GM19025 (cell line): ENCODE data around the gene RFX7.
"Not testable (repeated sequence)": the region's sequence is repeated elsewhere in the genome, so short reads cannot be mapped to it uniquely, and the experiment has no call there.

Experiments
- ATAC-seq: cut with Tn5 transposase; IDR thresholded peaks from one replicate; pipeline ENCODE4 v1.9.1; 2021; ENCODE audit warnings: mild to moderate bottlenecking, low read depth, moderate library complexity; ENCODE audit not compliant: unreplicated experiment

Gene RFX7

GRCh38 chr15:56243163-56244037 lies at the start of gene RFX7:
Gene RFX7 (minus strand): TSS chr15:56243879. CDS start chr15:56243285, 594 bp downstream.
- ATAC-seq = peak; percentile 59

- no peak for ATAC-seq
Measured at GRCh38 chr15:56292546-56293316, 49.1 kb upstream of the RFX7 start.

- ATAC-seq = no peak
Measured at GRCh38 chr15:56291741-56292140, 48.1 kb upstream of the RFX7 start.

- no peak for ATAC-seq
Measured at GRCh38 chr15:56286213-56286612, 42.5 kb upstream of the RFX7 start.

GRCh38 chr15:56281145-56281544 lies 37.5 kb upstream of the RFX7 start:
- no peak for ATAC-seq

- ATAC-seq = no peak
Measured at GRCh38 chr15:56273724-56274123, 30.0 kb upstream of the RFX7 start.

GRCh38 chr15:56272454-56272853 lies 28.8 kb upstream of the RFX7 start:
- ATAC-seq = no peak

GRCh38 chr15:56266465-56266864 lies 22.8 kb upstream of the RFX7 start:
- not testable (repeated sequence) for ATAC-seq

- ATAC-seq = no peak
Measured at GRCh38 chr15:56261854-56262509, 18.3 kb upstream of the RFX7 start.

- ATAC-seq = not testable (repeated sequence)
Measured at GRCh38 chr15:56257306-56257705, 13.6 kb upstream of the RFX7 start.

- no peak for ATAC-seq
Measured at GRCh38 chr15:56254265-56254664, 10.6 kb upstream of the RFX7 start.

- no peak for ATAC-seq
Measured at GRCh38 chr15:56252386-56252785, 8.7 kb upstream of the RFX7 start.

GRCh38 chr15:56251315-56252095 lies 7.8 kb upstream of the RFX7 start:
- no peak for ATAC-seq

GRCh38 chr15:56250626-56251025 lies 6.9 kb upstream of the RFX7 start:
- no peak for ATAC-seq

- no peak for ATAC-seq
Measured at GRCh38 chr15:56249092-56249491, 5.4 kb upstream of the RFX7 start.

GRCh38 chr15:56248311-56248992 lies 4.8 kb upstream of the RFX7 start:
- ATAC-seq = no peak

- ATAC-seq = no peak
Measured at GRCh38 chr15:56247266-56247665, 3.6 kb upstream of the RFX7 start.

- ATAC-seq = peak; percentile 57
Measured at GRCh38 chr15:56245871-56246814, 2.5 kb upstream of the RFX7 start.
